NCI-H2171 treated with DMSO at 0.1 percent for 48 hours (cell line): ENCODE results near the gene EDN2.

Source experiments
- DNase-seq: peaks from one replicate; lab custom pipeline; 2025; lab: John Stamatoyannopoulos, UW

Gene EDN2

GRCh38 chr1:41517062-41517438 lies 32.6 kb upstream of the EDN2 start:
- DNase-seq: peak; percentile 42

- peak; percentile 88 for DNase-seq
Observed at GRCh38 chr1:41516168-41517061, 31.9 kb upstream of the EDN2 start.

DNA sequence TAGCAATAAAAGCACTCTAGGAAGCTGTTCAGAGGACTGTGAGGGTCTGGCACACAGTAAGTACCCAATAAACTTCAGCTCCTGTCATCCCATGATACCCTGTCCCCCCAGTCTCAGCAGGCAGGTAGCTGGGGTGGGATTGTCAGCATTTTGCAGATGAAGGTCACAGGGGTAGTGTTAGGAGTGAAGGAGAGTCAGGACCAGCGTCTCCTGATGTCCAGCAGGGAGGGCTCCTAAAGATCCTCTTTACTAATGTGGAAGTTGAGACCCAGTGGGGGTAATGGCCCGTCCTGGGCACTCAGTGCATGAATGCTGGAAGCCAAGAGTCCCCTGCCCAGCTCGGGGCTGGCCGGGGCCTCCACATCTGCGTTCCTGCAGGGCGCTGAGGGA lies 31.3 kb upstream of the EDN2 start:
- no peak for DNase-seq

DNA sequence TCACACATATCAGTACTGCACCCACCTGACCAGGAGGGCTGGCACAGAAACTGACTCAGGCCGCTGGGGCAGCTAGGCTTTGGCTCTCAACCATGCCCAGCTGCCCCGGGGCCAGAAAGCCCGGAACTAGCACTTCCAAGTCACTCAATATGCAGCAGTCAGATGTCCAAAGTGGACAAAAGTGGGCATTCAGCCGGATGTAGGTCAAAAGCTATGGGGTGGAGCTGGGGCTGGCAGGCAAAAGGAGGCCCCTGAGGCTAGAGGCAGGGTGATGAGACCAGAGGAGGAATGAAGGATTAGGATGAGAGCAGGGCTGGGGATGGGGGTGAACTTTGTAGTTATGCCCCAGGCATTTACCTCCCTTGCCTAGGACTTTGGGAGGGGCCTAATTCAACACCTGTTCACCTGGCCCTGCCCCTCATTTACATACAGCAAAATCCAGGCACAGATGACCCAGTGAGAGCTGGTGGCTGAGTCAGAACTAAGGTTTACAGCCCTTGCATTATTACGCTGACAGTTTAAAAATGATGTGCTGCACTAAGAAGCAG lies 30.7 kb upstream of the EDN2 start:
- peak; percentile 8 for DNase-seq

DNA sequence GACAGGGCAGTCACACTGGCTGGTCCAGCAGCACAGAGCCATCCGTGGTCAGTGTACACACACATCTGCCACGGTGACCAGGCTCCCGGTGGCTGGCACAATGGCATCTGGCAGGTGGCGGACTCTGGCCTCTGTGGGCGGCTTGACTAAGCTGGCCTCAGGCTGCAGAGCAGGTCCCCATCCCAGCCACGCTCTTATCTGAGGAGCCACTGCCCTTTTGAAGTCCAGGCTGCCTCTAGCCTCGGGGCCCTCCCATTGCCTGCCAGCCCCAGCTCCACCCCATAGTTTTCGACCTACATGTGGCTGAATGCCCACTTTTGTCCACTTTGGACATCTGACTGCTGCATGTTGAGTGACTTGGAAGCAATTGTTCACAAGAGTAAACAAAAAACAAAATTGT lies 29.9 kb upstream of the EDN2 start:
- no peak for DNase-seq

GRCh38 chr1:41513383-41513735 lies 28.9 kb upstream of the EDN2 start:
- no peak for DNase-seq

- no peak for DNase-seq
Observed at GRCh38 chr1:41512701-41513382, 28.4 kb upstream of the EDN2 start.

DNA sequence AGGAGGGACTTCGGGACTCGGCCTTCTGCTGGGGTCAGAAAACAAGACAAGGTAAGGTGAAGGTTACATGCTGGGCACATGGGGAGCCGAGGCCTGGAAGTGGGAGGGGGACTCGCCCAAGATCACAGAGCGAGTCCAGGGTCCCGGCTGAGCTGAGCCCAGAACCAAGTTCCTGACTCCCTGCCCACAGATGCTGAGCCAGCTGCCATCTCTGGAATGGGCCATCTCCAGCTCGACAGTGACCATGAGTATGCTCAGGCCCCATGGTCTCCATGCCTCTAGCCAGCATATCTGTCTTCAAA lies 26.7 kb upstream of the EDN2 start:
- DNase-seq: no peak

GRCh38 chr1:41510531-41511238 lies 26.2 kb upstream of the EDN2 start:
- no peak for DNase-seq

- DNase-seq: no peak
Observed at GRCh38 chr1:41509270-41509671, 24.8 kb upstream of the EDN2 start.

DNA sequence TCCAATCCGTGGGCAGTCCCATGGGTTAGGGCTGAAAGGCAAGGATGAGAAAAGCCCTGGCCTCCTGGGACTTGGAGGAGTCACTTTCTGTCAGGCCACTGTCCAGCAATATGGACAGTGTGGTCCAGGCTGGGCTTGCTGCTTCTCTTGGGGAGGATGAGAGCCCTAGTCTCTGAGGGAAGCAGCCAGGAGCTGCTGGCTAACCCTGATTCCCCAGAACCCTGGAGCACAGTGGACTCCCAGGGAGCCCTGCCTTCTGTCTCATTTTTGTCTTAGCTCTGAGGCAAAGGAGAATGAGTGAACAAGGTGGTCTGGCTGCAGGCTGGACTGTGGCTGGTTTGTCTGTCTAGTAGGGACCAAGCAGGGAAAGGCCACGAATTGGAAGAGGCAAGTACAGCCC lies 23.8 kb upstream of the EDN2 start:
- DNase-seq: no peak

DNA sequence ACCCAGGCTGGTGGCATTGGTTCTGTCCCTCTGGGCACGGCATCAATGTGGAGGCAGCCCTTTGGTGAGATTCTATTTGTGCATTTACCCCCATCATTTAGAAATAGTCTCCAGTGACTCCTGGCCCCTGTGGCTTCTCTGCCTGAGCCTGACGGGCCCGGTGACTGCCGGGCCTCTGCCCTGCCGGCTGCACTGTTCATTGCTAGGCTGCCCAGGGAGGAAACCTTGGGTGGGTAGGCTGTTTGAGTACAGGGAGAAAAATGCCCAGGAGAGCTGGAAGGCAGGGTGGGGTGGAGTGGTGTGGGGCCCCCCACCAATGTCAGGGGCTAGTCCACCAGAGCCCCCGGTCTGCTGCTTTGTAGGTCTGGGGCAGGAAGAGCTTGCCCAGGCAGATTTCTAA lies 23.4 kb upstream of the EDN2 start:
- DNase-seq: no peak

GRCh38 chr1:41507110-41507720 lies 22.7 kb upstream of the EDN2 start:
- no peak for DNase-seq

DNA sequence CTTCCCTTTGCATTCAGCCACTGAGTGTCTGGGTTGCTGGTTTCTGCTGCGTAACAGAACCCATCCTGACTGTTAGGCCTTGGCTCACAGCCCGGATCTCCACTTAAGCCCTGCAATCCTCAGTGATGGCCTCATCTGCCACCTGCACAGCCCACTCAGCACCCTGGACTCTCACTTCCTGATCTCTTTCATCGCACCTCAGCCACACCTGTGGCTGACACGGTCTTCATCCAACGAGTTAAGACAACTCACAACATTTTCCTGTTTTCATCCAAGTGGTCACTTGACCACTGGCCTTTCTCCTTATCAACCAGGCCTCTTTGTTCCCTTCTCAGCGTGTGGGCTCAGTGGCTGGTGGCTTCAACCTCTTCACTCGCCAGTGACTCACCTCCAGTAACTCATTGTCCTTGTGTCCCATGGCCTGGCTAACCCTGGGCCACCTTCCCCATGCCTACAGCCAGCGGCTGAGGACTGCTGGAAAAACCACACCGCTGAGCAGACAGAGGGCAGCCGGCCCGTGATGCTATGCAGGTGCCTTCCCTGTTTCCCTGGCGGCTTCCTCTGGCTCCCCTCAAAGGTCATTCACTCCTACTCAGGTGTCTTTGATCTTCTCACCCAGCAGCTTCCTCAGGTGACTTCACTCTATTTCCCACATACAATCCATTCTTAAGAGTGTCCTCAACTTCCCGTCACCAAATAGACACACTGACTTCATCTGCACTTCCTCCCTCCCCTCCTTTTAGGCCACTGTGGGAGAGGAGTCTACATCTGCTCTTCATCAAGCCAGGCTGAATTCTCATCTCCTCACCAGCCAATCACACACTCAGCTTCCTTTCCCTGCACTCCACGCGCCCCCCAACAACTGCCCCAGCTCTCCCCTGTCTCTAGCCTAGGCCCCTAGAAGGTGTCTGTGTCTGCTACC lies 19.9 kb upstream of the EDN2 start:
- DNase-seq: peak; percentile 86

DNA sequence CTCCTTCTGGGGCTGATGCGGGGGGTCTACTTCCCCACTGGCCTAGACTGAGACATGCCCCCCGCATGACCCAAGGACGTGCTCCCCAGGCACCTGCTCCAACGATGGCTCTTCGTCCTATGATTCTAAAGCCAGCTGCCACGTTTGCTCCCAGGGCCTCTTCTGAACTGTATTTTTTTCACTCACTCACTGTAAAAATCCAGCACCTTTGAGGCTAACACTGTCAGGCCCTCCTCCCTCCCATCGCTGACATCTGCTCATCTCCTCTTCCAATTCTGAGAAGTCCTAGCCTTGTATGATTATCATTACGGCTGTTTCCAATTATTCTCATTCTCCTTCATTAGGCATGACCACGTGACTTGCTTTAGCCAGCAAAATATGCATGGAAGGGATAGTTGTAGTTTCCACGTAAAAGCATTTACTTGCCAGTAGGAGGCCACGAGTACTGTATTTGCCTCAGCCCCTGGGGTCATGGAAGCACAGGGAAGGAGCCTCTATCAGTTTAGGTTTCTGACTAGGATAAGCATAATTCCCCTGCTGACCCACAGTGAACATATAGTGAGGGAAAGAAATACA lies 19.1 kb upstream of the EDN2 start:
- peak; percentile 92 for DNase-seq

DNA sequence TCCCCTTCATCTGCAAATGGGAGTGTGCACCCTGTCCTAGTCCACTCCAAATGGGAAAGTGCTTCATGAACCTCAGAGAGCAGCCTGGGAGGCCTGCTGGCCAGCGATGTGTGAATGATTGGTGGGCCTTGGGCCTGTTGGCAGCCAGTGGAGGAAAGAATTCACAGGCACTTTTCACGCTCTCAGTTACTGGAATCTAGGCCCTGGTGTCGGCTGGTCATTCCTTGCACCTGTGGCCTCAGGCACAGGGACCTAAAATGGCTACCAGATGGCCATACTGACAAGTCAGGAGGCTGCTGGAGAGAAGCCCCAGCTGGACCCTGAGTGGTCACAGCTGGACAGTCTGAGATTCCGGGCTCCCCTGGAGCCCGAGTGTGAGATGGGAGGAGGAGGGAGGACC lies 18.4 kb upstream of the EDN2 start:
- DNase-seq: no peak

GRCh38 chr1:41501581-41501980 lies 17.1 kb upstream of the EDN2 start:
- DNase-seq: peak; percentile 49

DNA sequence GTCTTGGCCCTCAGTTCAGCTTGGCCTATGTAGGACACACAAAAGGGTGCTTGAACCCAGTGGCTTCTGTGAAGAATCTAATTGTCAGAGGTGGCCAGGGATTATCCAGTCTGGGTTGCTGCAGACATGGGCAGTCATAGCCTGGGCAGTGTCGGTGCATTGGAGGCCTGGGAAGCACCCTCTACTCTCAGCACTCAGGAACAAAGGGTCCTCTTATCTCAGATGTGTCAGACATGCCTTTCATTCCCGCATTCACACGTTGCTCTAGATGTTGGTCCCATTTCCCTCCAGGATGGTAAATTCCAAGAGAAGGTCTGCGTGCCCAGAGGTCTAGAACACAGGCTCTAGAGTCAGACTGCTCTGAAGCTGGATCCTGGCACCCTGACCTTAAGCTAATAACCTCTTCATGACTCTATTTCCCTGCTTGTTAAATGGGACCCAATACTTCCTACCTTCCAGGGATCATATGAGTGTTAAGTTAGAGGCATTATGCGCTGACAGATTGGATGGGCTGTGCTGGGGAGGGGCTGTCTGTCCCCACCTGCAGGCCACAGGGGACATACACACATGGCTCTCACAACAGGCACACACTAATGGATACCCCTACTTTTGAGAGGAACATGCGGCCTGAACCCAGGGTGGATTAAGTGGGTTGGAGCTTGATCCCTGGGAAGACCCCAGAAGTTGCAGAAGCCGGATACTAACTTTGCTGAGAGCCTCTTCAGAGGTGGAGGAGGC lies 16.5 kb upstream of the EDN2 start:
- peak; percentile 29 for DNase-seq

- DNase-seq: no peak
Observed at GRCh38 chr1:41500378-41500777, 15.9 kb upstream of the EDN2 start.

GRCh38 chr1:41499591-41499990 lies 15.1 kb upstream of the EDN2 start:
- DNase-seq: no peak
